ENCODE results near the gene RAB34. TPM values are rescaled to one million over a fixed set of nuclear protein-coding genes. Genes with fewer than 3 reads are reported as not detected.
"Not testable (repeated sequence)": the region's sequence is repeated elsewhere in the genome, so short reads cannot be mapped to it uniquely, and the experiment has no call there.

RAB34 gene
- total RNA-seq, 1 experiment from 2014 or later = 176 TPM

GRCh38 chr17:28746611-28747050 is 29.0 kb upstream of the RAB34 start:
- DNase-seq (ENCODE audit: low read depth) = no peak

GRCh38 chr17:28745786-28746411 is 28.2 kb upstream of the RAB34 start:
- DNase-seq (ENCODE audit: low read depth) = peak; percentile 11

GRCh38 chr17:28744972-28745785 is 27.5 kb upstream of the RAB34 start:
- DNase-seq (ENCODE audit: low read depth) = peak; percentile 58

- DNase-seq (ENCODE audit: low read depth) = peak; percentile 39
These were observed 26.7 kb upstream of the RAB34 start for GRCh38 chr17:28744104-28744971.

GRCh38 chr17:28743243-28744103 is 25.8 kb upstream of the RAB34 start, which contains the start of gene TRAF4:
TRAF4 (plus strand) TSS chr17:28744011; CDS start chr17:28744113, 102 bp downstream.
- peak; percentile 89 for DNase-seq (ENCODE audit: low read depth)

- no peak for DNase-seq (ENCODE audit: low read depth)
These were observed 24.0 kb upstream of the RAB34 start for GRCh38 chr17:28741358-28742349.

- no peak for DNase-seq (ENCODE audit: low read depth)
These were observed 23.0 kb upstream of the RAB34 start for GRCh38 chr17:28740406-28741357.

- no peak for DNase-seq (ENCODE audit: low read depth)
These were observed 21.2 kb upstream of the RAB34 start for GRCh38 chr17:28738680-28739384.

GRCh38 chr17:28737770-28738679 is 20.4 kb upstream of the RAB34 start:
- DNase-seq (ENCODE audit: low read depth) = no peak

- DNase-seq (ENCODE audit: low read depth) = no peak
These were observed 19.6 kb upstream of the RAB34 start for GRCh38 chr17:28737316-28737715.

GRCh38 chr17:28735913-28736769 is 18.5 kb upstream of the RAB34 start:
- DNase-seq (ENCODE audit: low read depth) = not testable (repeated sequence)

GRCh38 chr17:28735242-28735722 is 17.6 kb upstream of the RAB34 start:
- DNase-seq (ENCODE audit: low read depth) = peak; percentile 48

GRCh38 chr17:28734712-28735241 is 17.1 kb upstream of the RAB34 start:
- no peak for DNase-seq (ENCODE audit: low read depth)

GRCh38 chr17:28733346-28733745 is 15.7 kb upstream of the RAB34 start:
- no peak for DNase-seq (ENCODE audit: low read depth)

GRCh38 chr17:28729950-28730330 is 12.3 kb upstream of the RAB34 start:
- no peak for DNase-seq (ENCODE audit: low read depth)
